ENCODE data around the gene NHERF2. TPM values are rescaled to one million over a fixed set of nuclear protein-coding genes. Genes with fewer than 3 reads are reported as not detected.

NHERF2 gene
- total and polyA plus RNA-seq, 9 of the 15 experiments (the other 6 are each of a cell fraction or from before 2014, with no cell fraction given), result 0.15 to 42.0 (median 12.5) TPM

- in situ Hi-C loops (cut with MboI), result no loop called here
- H3K4me3 ChIP-seq, result no peak overlapping the region
- FAIRE-seq, result no peak
- intact Hi-C loops (cut with micrococcal nuclease), result no loop called here
- WGBS (ENCODE audit: insufficient coverage, low coverage, missing lambda C conversion rate), result 96% methylated on average over 11 of the region's 11 CpGs
- no TSS peak for BruUV-seq (replicated peaks)
- TF ChIP-seq ZNF146 (CRISPR knock-in tag; IDR thresholded peaks at IDR 0.05; ENCODE audit: unreplicated experiment) (peak; percentile 99), DACH1 (IDR thresholded peaks at IDR 0.05; ENCODE audit: partially characterized antibody) (no peak)
- H3K9ac ChIP-seq (ENCODE audit: insufficient read depth in 1 of 2, low read depth in 2 of 2, low read length in 2 of 2), result no peak overlapping the region
- no peaks in the 10 kb centered on the region for H3K9me1 ChIP-seq (ENCODE audit: control insufficient read depth, insufficient read depth, low read length)
- no peak overlapping the region for H2AFZ ChIP-seq (ENCODE audit: low read depth, low read length)
- peaks cover 0 to 10% of the 10 kb centered on the region in 2 experiments; a peak in 2 of 5 replicates for H3K4me1 ChIP-seq (replicated peaks in 1 of 2; ENCODE audit: control insufficient read depth in 2 of 2, insufficient read depth in 2 of 2, low read length in 2 of 2)
- H3K4me2 ChIP-seq (ENCODE audit: insufficient read depth, low read length), result no peak overlapping the region
- no peak for DNase-seq (ENCODE audit: extremely low read depth in 1 of 4, low spot score in 3 of 4)
- ChIA-PET POLR2A (interaction anchor here (0.8 to 1.2 kb wide), 2 partner anchors 13 to 19 kb away, joined by 3 to 5 read pairs; no protein-coding TSS in a partner anchor), CTCF (ENCODE audit: low intra/inter-chr PET ratio) (no interaction called here)
- no peaks in the 10 kb centered on the region for H3K27me3 ChIP-seq (ENCODE audit: control insufficient read depth in 2 of 2, insufficient read depth in 2 of 2, low read length in 2 of 2)
- no peaks in the 10 kb centered on the region for H4K20me1 ChIP-seq (replicated peaks; ENCODE audit: control insufficient read depth, insufficient read depth, low read length)
- no peak overlapping the region for H3K27ac ChIP-seq (ENCODE audit: extremely low read depth, low read depth, low read length)
- no peaks in the 10 kb centered on the region for H3K79me2 ChIP-seq (ENCODE audit: control insufficient read depth, insufficient read depth, low read length)
- no peaks in the 10 kb centered on the region for H3K9me3 ChIP-seq (replicated peaks; ENCODE audit: control insufficient read depth, insufficient read depth, low read depth, low read length)
- H3K36me3 ChIP-seq (ENCODE audit: control insufficient read depth, insufficient read depth, low read length), result peaks cover 43% of the 10 kb centered on the region; the same call in 2 of the 3 replicates
- no peak for ATAC-seq
These were observed 39.4 kb downstream of the NHERF2 start for GRCh38 chr16:2066139-2066538.

- no peak overlapping the region for H3K27ac ChIP-seq (ENCODE audit: extremely low read depth, low read depth, low read length)
- 87% methylated on average over 23 of the region's 29 CpGs for WGBS (ENCODE audit: insufficient coverage, low coverage, missing lambda C conversion rate)
- in situ Hi-C loops (cut with MboI) (no loop called here), intact Hi-C loops (cut with micrococcal nuclease) (no loop called here)
- H3K9me1 ChIP-seq (ENCODE audit: control insufficient read depth, insufficient read depth, low read length), result no peaks in the 10 kb centered on the region
- peaks cover 0 to 9% of the 10 kb centered on the region in 2 experiments; a peak in 2 of 5 replicates for H3K4me1 ChIP-seq (replicated peaks in 1 of 2; ENCODE audit: control insufficient read depth in 2 of 2, insufficient read depth in 2 of 2, low read length in 2 of 2)
- BruUV-seq (replicated peaks), result no TSS peak
- no peaks in the 10 kb centered on the region for H3K79me2 ChIP-seq (ENCODE audit: control insufficient read depth, insufficient read depth, low read length)
- ATAC-seq (no peak), DNase-seq (ENCODE audit: extremely low read depth in 1 of 4, low spot score in 3 of 4) (no peak), FAIRE-seq (no peak)
- no peak overlapping the region for H3K4me2 ChIP-seq (ENCODE audit: insufficient read depth, low read length)
- H3K27me3 ChIP-seq (ENCODE audit: control insufficient read depth in 2 of 2, insufficient read depth in 2 of 2, low read length in 2 of 2), result no peaks in the 10 kb centered on the region
- ChIA-PET POLR2A (interaction anchor here (0.6 to 1.0 kb wide), 3 partner anchors 11 to 35 kb away, joined by 3 read pairs; no protein-coding TSS in a partner anchor), CTCF (ENCODE audit: low intra/inter-chr PET ratio) (no interaction called here)
- peak; percentile 28; the same call in 1 of the 2 replicates for TF ChIP-seq C11orf30 (IDR thresholded peaks at IDR 0.05; ENCODE audit: low read depth)
- TF ChIP-seq ZNF316 (IDR thresholded peaks at IDR 0.05), result peak; percentile 37; the same call in 1 of the 2 replicates
- no peak for TF ChIP-seq EGR1 (conservative IDR thresholded peaks at IDR 0.05)
- no peak for TF ChIP-seq ZNF79 (CRISPR knock-in tag; IDR thresholded peaks at IDR 0.05; ENCODE audit: low read depth)
- peaks cover 54% of the 10 kb centered on the region; the same call in 2 of the 3 replicates for H3K36me3 ChIP-seq (ENCODE audit: control insufficient read depth, insufficient read depth, low read length)
- no peak overlapping the region for H2AFZ ChIP-seq (ENCODE audit: low read depth, low read length)
- no peaks in the 10 kb centered on the region for H3K9me3 ChIP-seq (replicated peaks; ENCODE audit: control insufficient read depth, insufficient read depth, low read depth, low read length)
- H4K20me1 ChIP-seq (replicated peaks; ENCODE audit: control insufficient read depth, insufficient read depth, low read length), result no peaks in the 10 kb centered on the region
- H3K4me3 ChIP-seq, result no peak overlapping the region
- H3K9ac ChIP-seq (ENCODE audit: insufficient read depth in 1 of 2, low read depth in 2 of 2, low read length in 2 of 2), result peak overlapping the region in 1 of 2 experiments; percentile 52; a peak in 1 of 4 replicates
These were observed 44.1 kb downstream of the NHERF2 start for GRCh38 chr16:2070576-2071453.

All from K562 (cell line).